GM18520 (cell line): ENCODE results near the gene CALHM4.

ENCODE experiments used
- ATAC-seq: cut with Tn5 transposase; IDR thresholded peaks from one replicate; pipeline ENCODE4 v1.9.1; 2021; ENCODE audit not compliant: unreplicated experiment

Gene CALHM4

GRCh38 chr6:116553451-116553850 is at the start of gene CALHM4:
TSS of gene CALHM4 (plus strand) at chr6:116553751. CDS start at chr6:116553794, 43 bp downstream.
- ATAC-seq: no peak

GRCh38 chr6:116507324-116507723 is 46.2 kb upstream of the CALHM4 start:
- ATAC-seq: no peak

- ATAC-seq: no peak
These were observed 45.0 kb upstream of the CALHM4 start for GRCh38 chr6:116508527-116508926.

GRCh38 chr6:116511424-116512110 is 42.0 kb upstream of the CALHM4 start, which contains the start of gene CALHM5:
TSS of gene CALHM5 (plus strand) at chr6:116511639. CDS start at chr6:116511697, 58 bp downstream.
- no peak for ATAC-seq

GRCh38 chr6:116512111-116512559 is 41.4 kb upstream of the CALHM4 start:
- ATAC-seq: no peak

- no peak for ATAC-seq
These were observed 40.8 kb upstream of the CALHM4 start for GRCh38 chr6:116512734-116513133.

- ATAC-seq: no peak
These were observed 40.2 kb upstream of the CALHM4 start for GRCh38 chr6:116513224-116513875.

GRCh38 chr6:116514111-116514510 is 39.4 kb upstream of the CALHM4 start:
- ATAC-seq: no peak

GRCh38 chr6:116515141-116515540 is 38.4 kb upstream of the CALHM4 start:
- ATAC-seq: no peak

- ATAC-seq: no peak
These were observed 34.8 kb upstream of the CALHM4 start for GRCh38 chr6:116518621-116519368.

GRCh38 chr6:116522896-116523295 is 30.7 kb upstream of the CALHM4 start:
- no peak for ATAC-seq

GRCh38 chr6:116524236-116524635 is 29.3 kb upstream of the CALHM4 start:
- no peak for ATAC-seq

- no peak for ATAC-seq
These were observed 25.4 kb upstream of the CALHM4 start for GRCh38 chr6:116528133-116528532.

GRCh38 chr6:116528780-116529179 is 24.8 kb upstream of the CALHM4 start:
- no peak for ATAC-seq

GRCh38 chr6:116529466-116530290 is 23.9 kb upstream of the CALHM4 start:
- no peak for ATAC-seq

- ATAC-seq: no peak
These were observed 23.1 kb upstream of the CALHM4 start for GRCh38 chr6:116530436-116530835.

- peak; percentile 85 for ATAC-seq
These were observed 21.6 kb upstream of the CALHM4 start for GRCh38 chr6:116531675-116532570.

- no peak for ATAC-seq
These were observed 20.2 kb upstream of the CALHM4 start for GRCh38 chr6:116533233-116533957.

GRCh38 chr6:116535109-116535508 is 18.4 kb upstream of the CALHM4 start:
- ATAC-seq: no peak
